Neural cell (in vitro differentiated cells): ENCODE data around the gene NOL11. TPM values are rescaled to one million over a fixed set of nuclear protein-coding genes. Genes with fewer than 3 reads are reported as not detected.

Experiments
- H2AFZ ChIP-seq: fragments of 200-600, 300-800 bp; sonication (generic), shearing (Covaris generic); 2 replicates; pipeline ENCODE4 v1.6.0; 2014; ENCODE audit warnings: low read depth, mild to moderate bottlenecking, antibody characterized with exemption, low read length, moderate library complexity
- H3F3A ChIP-seq: fragments of 200-600 bp; shearing (Covaris generic); 2 replicates; pipeline ENCODE4 v1.6.1; 2016; ENCODE audit warnings: mild to moderate bottlenecking, moderate library complexity, mixed read lengths, antibody characterized with exemption, low read length; ENCODE audit not compliant: insufficient read depth, poor library complexity, severe bottlenecking
- H3K27ac ChIP-seq: fragments of 200-600, 300-800 bp; sonication (generic), shearing (Covaris generic); 2 replicates; pipeline ENCODE4 v1.5.1; 2014; ENCODE audit warnings: mild to moderate bottlenecking, low read length, moderate library complexity
- H3K27me3 ChIP-seq: fragments of 300-800, 200-600 bp; sonication (generic), shearing (Covaris generic); 2 replicates; pipeline ENCODE4 v1.6.0; 2014; ENCODE audit warnings: mild to moderate bottlenecking, low read depth, low read length, moderate library complexity; ENCODE audit not compliant: insufficient read depth
- H3K36me3 ChIP-seq: fragments of 300-800, 200-600 bp; sonication (generic), shearing (Covaris generic); 2 replicates; pipeline ENCODE4 v1.5.1; 2014; ENCODE audit warnings: mild to moderate bottlenecking, antibody characterized with exemption, low read length, moderate library complexity; ENCODE audit not compliant: insufficient read depth
- H3K4me2 ChIP-seq: fragments of 300-800, 200-600 bp; sonication (generic), shearing (Covaris generic); 2 replicates; pipeline ENCODE4 v1.6.0; 2014; ENCODE audit warnings: mild to moderate bottlenecking, low read length
- H3K4me3 ChIP-seq: fragments of 300-800, 200-600 bp; sonication (generic), shearing (Covaris generic); 2 replicates; pipeline ENCODE4 v1.5.1; 2014; ENCODE audit warnings: mild to moderate bottlenecking, low read length, moderate library complexity
- H3K79me2 ChIP-seq: fragments of 200-600 bp; shearing (Covaris generic); replicated peaks from 2 replicates; pipeline ENCODE4 v1.6.0; 2014; ENCODE audit warnings: mild to moderate bottlenecking, low read length, moderate library complexity; ENCODE audit not compliant: insufficient read depth
- H3K9ac ChIP-seq: fragments of 300-800, 200-600 bp; sonication (generic), shearing (Covaris generic); 2 replicates; pipeline ENCODE4 v1.6.1; 2016; ENCODE audit warnings: mild to moderate bottlenecking, low read length, mixed read lengths
- H3K9me2 ChIP-seq: fragments of 200-600 bp; shearing (Covaris generic); 2 replicates; pipeline ENCODE4 v1.6.1; 2016; ENCODE audit warnings: mild to moderate bottlenecking, low read length, mixed read lengths; ENCODE audit not compliant: insufficient read depth
- H3K9me3 ChIP-seq: fragments of 200-600, 300-800 bp; sonication (generic), shearing (Covaris generic); 2 replicates; pipeline ENCODE4 v1.6.1; 2016; ENCODE audit warnings: mild to moderate bottlenecking, mixed run types, low read length, moderate library complexity, mixed read lengths
- H4K20me1 ChIP-seq: fragments of 200-600 bp; shearing (Covaris generic); 2 replicates; pipeline ENCODE4 v1.6.1; 2016; ENCODE audit warnings: mild to moderate bottlenecking, mixed run types; ENCODE audit not compliant: insufficient read depth
- CTCF ChIP-seq: fragments of 450-650 bp; IDR thresholded peaks from 2 replicates; pipeline ENCODE4 v1.5.1; 2014; ENCODE audit warnings: antibody characterized with exemption, mild to moderate bottlenecking, moderate library complexity; ENCODE audit not compliant: poor library complexity, severe bottlenecking
- MXI1 ChIP-seq: fragments of 450-650 bp; conservative IDR thresholded peaks from 2 replicates; pipeline ENCODE4 v1.6.1; 2014; ENCODE audit warnings: antibody characterized with exemption, mild to moderate bottlenecking; ENCODE audit not compliant: poor library complexity, severe bottlenecking
- TAF1 ChIP-seq: IDR thresholded peaks from 2 replicates; pipeline ENCODE4 v1.6.1; 2012; ENCODE audit warnings: low read depth
- polyA plus RNA-seq: library from polyadenylated mRNA; depleted of rRNA; stranded (reverse); fragments of >200 nt; gene quantifications from 2 replicates; pipeline ENCODE4 v1.2.3, GENCODE V29; 2014
- small RNA-seq, 3 experiments: library from RNA; depleted of rRNA; stranded (forward); fragments of <200 nt; gene quantifications; one replicate each; pipeline ENCODE3, GENCODE V24; 2012

NOL11 gene
- polyA plus RNA-seq, 1 donor from 2014 or later = 59.7 TPM

- no peak overlapping the region for H3K9ac ChIP-seq
- H3K9me3 ChIP-seq = no peaks in the 10 kb centered on the region
- H3K27ac ChIP-seq = no peak overlapping the region
- no peaks in the 10 kb centered on the region for H3K36me3 ChIP-seq
- H4K20me1 ChIP-seq = no peaks in the 10 kb centered on the region
- H3K27me3 ChIP-seq = no peaks in the 10 kb centered on the region
- no peak overlapping the region for H2AFZ ChIP-seq
- no peak overlapping the region for H3K4me3 ChIP-seq
- TF ChIP-seq TAF1 (no peak), CTCF (no peak), MXI1 (no peak)
- no peaks in the 10 kb centered on the region for H3F3A ChIP-seq
- H3K9me2 ChIP-seq = no peaks in the 10 kb centered on the region
- no peak overlapping the region for H3K4me2 ChIP-seq
- H3K79me2 ChIP-seq = no peaks in the 10 kb centered on the region
These were observed 67.8 kb downstream of the NOL11 start for GRCh38 chr17:67785504-67785903.

Small RNAs within 50 kb of the gene (small RNA-seq; reads per million reads assigned to genes)
- 80.3 to 444 (median 84.6) reads per million in 3 experiments for gene SNORA38B

Other genes starting within 250 kb of the NOL11 start
- 46.7 and 59.2 TPM in 2 replicates for gene BPTF, start 107.6 kb downstream of the NOL11 start, polyA plus RNA-seq